ENCODE measurements around the gene MLN.

DNA sequence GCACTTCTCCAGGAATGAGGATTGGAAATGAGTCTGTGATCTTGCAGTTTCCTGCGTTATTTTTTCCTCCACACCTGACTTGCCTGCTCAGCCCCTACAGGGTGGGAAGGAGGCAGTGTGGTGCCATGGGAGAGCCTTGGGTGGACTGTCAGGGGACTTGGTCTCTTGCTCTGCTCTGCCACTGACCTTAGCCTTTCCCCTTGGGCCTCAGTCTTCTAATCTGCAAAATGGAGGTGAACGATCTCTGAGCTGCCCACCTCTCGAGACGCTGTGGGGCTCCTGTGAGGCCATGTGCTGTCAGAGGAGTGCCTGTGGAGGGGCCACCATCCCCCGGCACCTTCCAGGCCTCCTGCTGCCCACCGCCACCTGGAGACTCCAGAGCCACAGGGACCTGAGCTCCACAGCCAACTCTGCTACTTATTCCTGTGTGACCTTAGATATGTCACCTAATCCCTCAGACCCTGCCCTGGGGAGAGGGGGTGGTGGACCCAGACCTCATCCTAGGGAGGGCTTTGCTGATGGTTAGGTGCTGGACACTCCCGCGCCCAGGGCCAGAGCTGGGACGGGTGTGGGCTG is 45.8 kb upstream of the MLN start:
- TF ChIP-seq, protein P1, sequence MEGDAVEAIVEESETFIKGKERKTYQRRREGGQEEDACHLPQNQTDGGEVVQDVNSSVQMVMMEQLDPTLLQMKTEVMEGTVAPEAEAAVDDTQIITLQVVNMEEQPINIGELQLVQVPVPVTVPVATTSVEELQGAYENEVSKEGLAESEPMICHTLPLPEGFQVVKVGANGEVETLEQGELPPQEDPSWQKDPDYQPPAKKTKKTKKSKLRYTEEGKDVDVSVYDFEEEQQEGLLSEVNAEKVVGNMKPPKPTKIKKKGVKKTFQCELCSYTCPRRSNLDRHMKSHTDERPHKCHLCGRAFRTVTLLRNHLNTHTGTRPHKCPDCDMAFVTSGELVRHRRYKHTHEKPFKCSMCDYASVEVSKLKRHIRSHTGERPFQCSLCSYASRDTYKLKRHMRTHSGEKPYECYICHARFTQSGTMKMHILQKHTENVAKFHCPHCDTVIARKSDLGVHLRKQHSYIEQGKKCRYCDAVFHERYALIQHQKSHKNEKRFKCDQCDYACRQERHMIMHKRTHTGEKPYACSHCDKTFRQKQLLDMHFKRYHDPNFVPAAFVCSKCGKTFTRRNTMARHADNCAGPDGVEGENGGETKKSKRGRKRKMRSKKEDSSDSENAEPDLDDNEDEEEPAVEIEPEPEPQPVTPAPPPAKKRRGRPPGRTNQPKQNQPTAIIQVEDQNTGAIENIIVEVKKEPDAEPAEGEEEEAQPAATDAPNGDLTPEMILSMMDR (IDR thresholded peaks at IDR 0.05) = no peak
- no peak for TF ChIP-seq GABPA (IDR thresholded peaks at IDR 0.05; ENCODE audit: low read depth)
- TF ChIP-seq, protein P2, sequence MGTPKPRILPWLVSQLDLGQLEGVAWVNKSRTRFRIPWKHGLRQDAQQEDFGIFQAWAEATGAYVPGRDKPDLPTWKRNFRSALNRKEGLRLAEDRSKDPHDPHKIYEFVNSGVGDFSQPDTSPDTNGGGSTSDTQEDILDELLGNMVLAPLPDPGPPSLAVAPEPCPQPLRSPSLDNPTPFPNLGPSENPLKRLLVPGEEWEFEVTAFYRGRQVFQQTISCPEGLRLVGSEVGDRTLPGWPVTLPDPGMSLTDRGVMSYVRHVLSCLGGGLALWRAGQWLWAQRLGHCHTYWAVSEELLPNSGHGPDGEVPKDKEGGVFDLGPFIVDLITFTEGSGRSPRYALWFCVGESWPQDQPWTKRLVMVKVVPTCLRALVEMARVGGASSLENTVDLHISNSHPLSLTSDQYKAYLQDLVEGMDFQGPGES (IDR thresholded peaks at IDR 0.05; ENCODE audit: low read depth, low read length) = no peak
- TF ChIP-seq, protein P3, sequence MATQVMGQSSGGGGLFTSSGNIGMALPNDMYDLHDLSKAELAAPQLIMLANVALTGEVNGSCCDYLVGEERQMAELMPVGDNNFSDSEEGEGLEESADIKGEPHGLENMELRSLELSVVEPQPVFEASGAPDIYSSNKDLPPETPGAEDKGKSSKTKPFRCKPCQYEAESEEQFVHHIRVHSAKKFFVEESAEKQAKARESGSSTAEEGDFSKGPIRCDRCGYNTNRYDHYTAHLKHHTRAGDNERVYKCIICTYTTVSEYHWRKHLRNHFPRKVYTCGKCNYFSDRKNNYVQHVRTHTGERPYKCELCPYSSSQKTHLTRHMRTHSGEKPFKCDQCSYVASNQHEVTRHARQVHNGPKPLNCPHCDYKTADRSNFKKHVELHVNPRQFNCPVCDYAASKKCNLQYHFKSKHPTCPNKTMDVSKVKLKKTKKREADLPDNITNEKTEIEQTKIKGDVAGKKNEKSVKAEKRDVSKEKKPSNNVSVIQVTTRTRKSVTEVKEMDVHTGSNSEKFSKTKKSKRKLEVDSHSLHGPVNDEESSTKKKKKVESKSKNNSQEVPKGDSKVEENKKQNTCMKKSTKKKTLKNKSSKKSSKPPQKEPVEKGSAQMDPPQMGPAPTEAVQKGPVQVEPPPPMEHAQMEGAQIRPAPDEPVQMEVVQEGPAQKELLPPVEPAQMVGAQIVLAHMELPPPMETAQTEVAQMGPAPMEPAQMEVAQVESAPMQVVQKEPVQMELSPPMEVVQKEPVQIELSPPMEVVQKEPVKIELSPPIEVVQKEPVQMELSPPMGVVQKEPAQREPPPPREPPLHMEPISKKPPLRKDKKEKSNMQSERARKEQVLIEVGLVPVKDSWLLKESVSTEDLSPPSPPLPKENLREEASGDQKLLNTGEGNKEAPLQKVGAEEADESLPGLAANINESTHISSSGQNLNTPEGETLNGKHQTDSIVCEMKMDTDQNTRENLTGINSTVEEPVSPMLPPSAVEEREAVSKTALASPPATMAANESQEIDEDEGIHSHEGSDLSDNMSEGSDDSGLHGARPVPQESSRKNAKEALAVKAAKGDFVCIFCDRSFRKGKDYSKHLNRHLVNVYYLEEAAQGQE (IDR thresholded peaks at IDR 0.05; ENCODE audit: low read depth, low read length) = no peak
- TF ChIP-seq, protein P4, sequence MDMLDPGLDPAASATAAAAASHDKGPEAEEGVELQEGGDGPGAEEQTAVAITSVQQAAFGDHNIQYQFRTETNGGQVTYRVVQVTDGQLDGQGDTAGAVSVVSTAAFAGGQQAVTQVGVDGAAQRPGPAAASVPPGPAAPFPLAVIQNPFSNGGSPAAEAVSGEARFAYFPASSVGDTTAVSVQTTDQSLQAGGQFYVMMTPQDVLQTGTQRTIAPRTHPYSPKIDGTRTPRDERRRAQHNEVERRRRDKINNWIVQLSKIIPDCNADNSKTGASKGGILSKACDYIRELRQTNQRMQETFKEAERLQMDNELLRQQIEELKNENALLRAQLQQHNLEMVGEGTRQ (IDR thresholded peaks at IDR 0.05; ENCODE audit: borderline replicate concordance, low read depth, low read length) = no peak
- TF ChIP-seq POLR2AphosphoS5 (IDR thresholded peaks at IDR 0.05; ENCODE audit: low read depth, low read length) = no peak
- no peak for TF ChIP-seq RAD21 (IDR thresholded peaks at IDR 0.05; ENCODE audit: low read length)
- no peak for TF ChIP-seq EZH2phosphoT487 (IDR thresholded peaks at IDR 0.05; ENCODE audit: borderline replicate concordance, low read depth)
- TF ChIP-seq JUND (IDR thresholded peaks at IDR 0.05) = no peak
- no peak for TF ChIP-seq EP300 (IDR thresholded peaks at IDR 0.05; ENCODE audit: borderline replicate concordance in 1 of 2, low read depth in 1 of 2, low read length in 1 of 2)
- no peak for TF ChIP-seq CHD2 (IDR thresholded peaks at IDR 0.05; ENCODE audit: low read length, partially characterized antibody)
- TF ChIP-seq TAF1 (IDR thresholded peaks at IDR 0.05; ENCODE audit: borderline replicate concordance, low read depth, low read length) = no peak
- TF ChIP-seq, protein P5, sequence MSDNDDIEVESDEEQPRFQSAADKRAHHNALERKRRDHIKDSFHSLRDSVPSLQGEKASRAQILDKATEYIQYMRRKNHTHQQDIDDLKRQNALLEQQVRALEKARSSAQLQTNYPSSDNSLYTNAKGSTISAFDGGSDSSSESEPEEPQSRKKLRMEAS (IDR thresholded peaks at IDR 0.05; ENCODE audit: low read depth) = no peak

Data from SK-N-SH (cell line).